HG02970 (cell line): ENCODE results near the gene THAP4.

Experiments
- ATAC-seq: cut with Tn5 transposase; IDR thresholded peaks from one replicate; pipeline ENCODE4 v1.9.1; 2021; ENCODE audit warnings: mild to moderate bottlenecking, moderate library complexity, moderate number of reproducible peaks; ENCODE audit not compliant: unreplicated experiment, low FRiP score

The THAP4 gene

GRCh38 chr2:241615522-241616052, 21.4 kb downstream of the THAP4 start:
- no peak for ATAC-seq

- no peak for ATAC-seq
These were observed 21.9 kb downstream of the THAP4 start for GRCh38 chr2:241615041-241615440.

DNA sequence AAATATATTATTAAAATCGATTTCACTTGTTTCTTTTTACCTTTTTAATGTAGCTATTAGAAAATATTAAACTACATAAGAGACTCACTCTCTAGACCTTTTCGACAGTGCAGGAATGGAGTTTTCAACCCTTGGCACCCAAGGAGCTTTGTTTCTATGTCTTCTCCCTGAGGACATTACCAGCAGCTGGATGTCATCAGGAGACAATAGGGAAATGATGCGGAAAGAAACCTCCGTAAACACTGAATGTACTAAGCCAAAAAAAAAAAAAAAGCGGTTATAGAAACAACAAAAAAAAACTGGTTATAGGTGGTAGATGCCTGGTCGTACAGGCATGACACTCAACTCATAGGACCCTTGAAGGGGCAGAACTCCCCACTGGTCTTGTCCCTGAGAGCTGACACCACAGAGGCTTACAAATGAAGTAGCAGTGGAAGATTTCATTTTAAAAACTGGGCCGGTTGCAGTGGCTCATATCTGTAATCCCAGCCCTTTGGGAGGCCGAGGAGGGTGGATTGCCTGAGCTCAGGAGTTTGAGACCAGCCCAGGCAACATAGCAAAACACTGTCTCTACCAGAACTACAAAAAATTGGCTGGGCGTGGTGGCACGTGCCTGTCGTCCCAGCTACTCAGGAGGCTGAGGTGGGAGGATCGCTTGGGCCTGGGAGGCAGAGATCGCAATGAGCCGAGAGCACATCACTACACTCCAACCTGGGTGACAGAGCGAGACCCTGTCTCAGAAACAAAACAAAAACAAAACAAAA, 23.8 kb downstream of the THAP4 start:
- no peak for ATAC-seq

DNA sequence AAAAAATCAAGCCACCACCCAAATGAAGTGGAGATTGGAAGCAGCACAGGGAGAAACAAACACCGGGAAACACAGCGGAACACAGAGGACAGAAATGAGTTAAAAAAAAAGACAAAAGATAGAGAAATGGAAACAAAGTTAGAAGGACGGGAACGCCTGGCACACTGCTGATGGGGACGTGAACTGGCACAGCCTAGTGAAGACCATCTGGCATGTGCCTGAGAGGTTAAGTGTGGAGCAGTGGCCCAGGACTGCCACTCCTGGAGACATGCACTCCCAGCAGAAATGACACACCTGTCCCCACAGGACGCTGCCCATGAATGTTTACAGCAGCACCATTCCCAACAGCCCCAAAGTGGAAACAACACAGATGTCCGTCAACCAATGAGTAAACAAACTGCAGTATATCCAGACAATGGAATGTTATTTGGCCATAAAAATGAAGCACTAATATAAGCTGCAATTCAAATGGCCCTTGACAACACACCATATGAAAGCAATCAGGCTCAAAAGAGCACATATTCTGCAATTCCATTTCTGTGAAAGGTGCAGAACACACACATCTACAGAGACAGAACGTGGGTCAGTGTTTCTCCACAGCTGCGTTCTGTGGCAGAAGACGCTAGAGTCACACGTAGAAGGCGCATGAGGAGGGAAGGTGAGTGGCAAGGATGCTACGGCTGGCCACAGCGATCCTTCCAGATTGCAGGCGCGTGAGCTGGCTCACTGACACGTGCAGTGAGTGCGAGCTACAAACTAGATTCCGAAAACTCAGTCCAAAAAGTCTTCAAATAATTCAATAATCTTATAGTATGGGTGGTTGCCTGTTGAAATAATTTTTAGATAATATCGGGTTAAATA, 24.6 kb downstream of the THAP4 start:
- no peak for ATAC-seq

GRCh38 chr2:241611062-241611461, 25.9 kb downstream of the THAP4 start:
- ATAC-seq, result no peak

DNA sequence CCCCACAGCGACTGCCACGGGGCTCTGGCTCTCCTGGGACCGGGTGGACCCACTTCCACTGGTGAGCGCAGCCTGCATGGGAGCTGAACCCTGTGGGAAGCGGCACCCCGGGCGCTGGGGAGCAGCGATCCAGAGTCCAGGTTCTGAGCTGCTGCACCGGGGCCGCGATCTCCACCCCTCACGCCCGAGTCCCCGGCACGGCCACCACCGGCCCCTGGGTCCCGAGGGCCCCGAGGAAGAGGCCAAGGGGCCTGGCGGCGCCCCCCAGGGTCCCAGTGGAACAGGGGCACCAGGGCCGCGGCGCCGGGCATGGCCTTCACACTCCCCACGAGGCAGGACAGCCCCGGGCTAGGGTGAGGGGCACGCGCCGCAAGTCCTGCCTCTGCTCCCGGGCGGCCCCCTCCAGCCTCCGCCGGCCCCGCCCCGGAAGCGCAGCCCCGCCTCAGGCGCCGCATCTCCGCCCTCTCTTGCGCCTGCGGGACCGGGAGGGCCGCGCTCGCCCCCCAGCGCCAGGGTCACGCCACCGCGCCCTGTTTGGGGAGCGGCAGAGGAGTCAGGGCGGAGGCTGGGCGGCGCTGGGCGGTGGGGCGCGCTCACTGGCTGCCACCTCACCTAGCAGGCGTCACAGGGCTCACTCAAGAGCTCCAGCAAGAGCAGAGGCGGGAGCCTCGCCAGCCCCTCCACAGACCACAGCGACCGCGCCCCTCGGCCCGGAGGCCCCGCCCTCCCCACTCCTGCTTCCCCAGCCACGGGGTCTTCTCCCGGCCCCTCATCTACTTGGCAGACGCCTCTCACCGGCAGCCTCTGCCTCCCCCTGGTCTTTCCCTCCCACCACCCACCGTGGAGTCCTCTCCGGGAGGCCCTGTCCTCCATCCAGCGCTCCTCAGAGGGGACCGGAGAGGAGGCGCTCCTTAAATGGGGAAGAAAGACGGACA, 26.8 kb downstream of the THAP4 start:
- peak; percentile 85 for ATAC-seq

DNA sequence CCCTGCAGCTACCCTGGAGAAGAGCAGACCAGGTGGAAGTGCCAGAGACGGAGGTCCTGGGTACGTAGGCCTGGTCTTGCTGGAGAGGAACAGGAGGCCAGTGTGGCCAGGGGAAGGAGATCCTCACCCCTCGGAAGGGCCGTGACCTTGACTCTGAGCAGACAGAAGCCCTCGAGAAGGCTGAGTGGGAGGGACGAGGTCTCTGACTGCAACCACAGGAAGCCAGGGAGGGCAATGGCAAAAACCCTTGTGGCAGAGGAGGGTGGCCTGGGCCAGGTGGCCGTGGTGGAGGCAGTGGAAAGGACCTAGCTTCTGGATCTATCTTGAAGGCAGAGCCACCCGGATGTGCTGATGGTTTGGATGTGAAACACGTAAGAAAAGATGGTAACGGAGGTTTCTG, 28.1 kb downstream of the THAP4 start:
- no peak for ATAC-seq

- ATAC-seq, result no peak
These were observed 29.6 kb downstream of the THAP4 start for GRCh38 chr2:241607162-241607885.

DNA sequence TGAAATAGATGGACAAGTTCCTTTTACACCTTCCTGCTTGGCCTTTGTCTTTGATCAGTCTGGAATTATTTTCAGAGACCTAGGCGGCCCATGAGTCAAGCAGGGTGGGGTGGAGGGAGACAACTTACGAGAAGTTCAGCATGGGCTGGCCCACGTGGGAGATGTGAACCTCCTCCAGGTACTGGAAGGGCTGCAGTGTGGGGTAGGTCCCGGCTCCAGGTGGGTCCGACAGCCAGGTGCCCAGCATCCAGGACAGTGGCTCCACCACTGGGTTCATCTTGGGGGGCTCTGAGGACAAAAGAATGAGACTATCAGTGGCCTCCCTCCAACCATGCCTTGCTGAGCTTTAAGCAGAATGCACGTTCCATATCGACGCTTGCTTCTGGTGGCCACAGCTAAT, 30.8 kb downstream of the THAP4 start:
- no peak for ATAC-seq

DNA sequence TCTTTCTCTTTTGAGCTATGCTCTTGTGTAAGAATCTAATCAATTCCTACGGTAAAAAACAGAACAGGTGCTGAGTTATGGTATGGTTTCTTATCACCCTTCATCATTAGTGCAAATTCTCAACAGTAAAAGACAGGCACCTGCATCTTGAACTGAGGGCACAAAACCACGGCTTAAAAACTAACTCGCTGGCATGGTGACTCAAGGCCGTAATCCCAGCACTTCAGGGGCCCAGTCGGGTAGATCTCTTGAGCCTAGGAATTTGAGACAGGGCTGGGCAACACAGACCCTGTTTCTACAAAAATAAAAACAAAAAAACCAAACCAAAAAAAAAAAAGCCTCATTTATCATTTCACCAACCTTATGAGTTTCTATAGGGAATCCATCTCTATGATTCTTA, 33.3 kb downstream of the THAP4 start:
- ATAC-seq, result no peak

- no peak for ATAC-seq
These were observed 34.2 kb downstream of the THAP4 start for GRCh38 chr2:241602720-241603119.

GRCh38 chr2:241601841-241602240, 35.1 kb downstream of the THAP4 start:
- no peak for ATAC-seq

GRCh38 chr2:241599615-241600014, 37.3 kb downstream of the THAP4 start:
- ATAC-seq, result no peak

- ATAC-seq, result no peak
These were observed 38.5 kb downstream of the THAP4 start for GRCh38 chr2:241598487-241598886.

GRCh38 chr2:241598061-241598460, 38.9 kb downstream of the THAP4 start:
- ATAC-seq, result no peak

- no peak for ATAC-seq
These were observed 39.4 kb downstream of the THAP4 start for GRCh38 chr2:241597561-241597960.

- no peak for ATAC-seq
These were observed 41.3 kb downstream of the THAP4 start for GRCh38 chr2:241595600-241596140.

- ATAC-seq, result no peak
These were observed 43.7 kb downstream of the THAP4 start for GRCh38 chr2:241593271-241593670.

DNA sequence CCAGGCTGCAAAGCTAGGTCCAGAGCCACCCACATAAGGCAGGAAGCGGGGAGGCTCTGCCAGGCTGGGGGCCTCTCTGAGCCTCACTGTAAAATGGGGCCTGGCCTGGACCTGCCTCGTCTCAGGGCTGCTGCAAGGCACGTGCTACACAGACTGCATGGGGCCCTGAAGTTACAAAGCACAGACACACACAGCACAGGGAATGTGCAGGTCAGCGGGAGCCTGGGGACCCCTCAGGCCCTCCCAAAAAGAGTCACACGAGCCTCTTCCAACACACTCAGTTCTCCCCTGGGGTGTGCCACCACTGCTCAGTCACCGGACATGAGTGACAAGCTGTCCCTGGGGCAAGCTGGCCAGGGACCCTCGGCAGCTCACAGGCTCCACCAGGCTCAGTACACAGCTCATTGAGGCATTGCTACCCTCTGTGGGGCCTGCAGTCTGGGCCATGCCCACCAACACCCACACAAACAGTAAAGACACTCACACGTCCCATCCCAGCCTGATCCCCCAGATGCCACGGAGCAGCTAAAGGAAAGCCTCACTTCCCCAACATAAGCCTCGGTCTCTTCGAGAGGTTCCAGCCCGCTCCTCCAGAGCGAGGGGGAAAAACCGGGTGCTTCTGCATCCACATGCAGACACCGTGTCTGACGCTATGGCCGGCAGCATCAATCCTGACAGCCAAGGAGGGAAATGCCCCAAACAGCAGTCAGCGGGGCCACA, 44.7 kb downstream of the THAP4 start:
- no peak for ATAC-seq
